Measurements from ENCODE around the gene IFT20.

DNA sequence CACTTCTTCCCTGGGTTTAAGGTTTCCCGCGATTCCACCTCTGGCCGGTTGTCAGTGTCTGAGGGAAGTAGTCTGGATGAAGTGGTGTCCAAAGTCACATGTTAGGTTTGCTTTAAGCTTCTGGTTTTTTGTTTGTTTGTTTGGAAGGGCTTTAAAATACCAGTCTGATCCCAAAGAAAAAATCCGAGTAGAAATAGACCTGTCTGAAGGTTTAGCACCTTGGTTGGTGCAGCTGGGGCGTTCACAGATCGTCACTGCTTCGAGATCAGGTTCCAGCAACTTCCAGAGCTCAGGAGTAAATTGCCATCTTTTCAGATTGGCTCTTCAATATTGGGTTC, 15.7 kb downstream of the IFT20 start:
- TF ChIP-seq ZBTB43 (CRISPR knock-in tag; IDR thresholded peaks at IDR 0.05) (no peak), YY1 (IDR thresholded peaks at IDR 0.05; ENCODE audit: borderline replicate concordance in 1 of 3, control insufficient read depth in 1 of 3, extremely low read depth in 1 of 3, insufficient read depth in 3 of 3, insufficient read length in 1 of 3, insufficient replicate concordance in 2 of 3, low read depth in 1 of 3, low read length in 2 of 3) (no peak), BACH1 (tag; IDR thresholded peaks at IDR 0.05) (no peak), TARDBP (IDR thresholded peaks at IDR 0.05) (no peak)

Measured in K562 (cell line).